Endothelial cell (in vitro differentiated cells): ENCODE measurements around the gene RECQL. TPM values are rescaled to one million over a fixed set of nuclear protein-coding genes. Genes with fewer than 3 reads are reported as not detected.

Source experiments
- DNase-seq: peaks from one replicate; pipeline ENCODE4 v3.0.0; 2021; ENCODE audit warnings: low spot score
- H3K27ac Mint-ChIP-seq: one replicate; pipeline ENCODE4 v1.8.0; 2021; ENCODE audit warnings: mixed read lengths, inconsistent platforms; ENCODE audit not compliant: unreplicated experiment
- H3K27me3 Mint-ChIP-seq: one replicate; pipeline ENCODE4 v1.8.0; 2021; ENCODE audit warnings: mild to moderate bottlenecking, moderate library complexity, mixed read lengths, inconsistent platforms; ENCODE audit not compliant: unreplicated experiment
- H3K36me3 Mint-ChIP-seq: one replicate; pipeline ENCODE4 v1.8.0; 2021; ENCODE audit warnings: mild to moderate bottlenecking, low read depth, mixed read lengths, inconsistent platforms; ENCODE audit not compliant: unreplicated experiment
- H3K4me1 Mint-ChIP-seq: one replicate; pipeline ENCODE4 v1.8.0; 2021; ENCODE audit warnings: mild to moderate bottlenecking, mixed read lengths, inconsistent platforms; ENCODE audit not compliant: unreplicated experiment
- H3K4me3 Mint-ChIP-seq: one replicate; pipeline ENCODE4 v1.8.0; 2021; ENCODE audit warnings: mild to moderate bottlenecking, mixed read lengths, inconsistent platforms; ENCODE audit not compliant: unreplicated experiment
- H3K9me3 Mint-ChIP-seq: one replicate; pipeline ENCODE4 v1.8.0; 2021; ENCODE audit warnings: mixed read lengths, inconsistent platforms; ENCODE audit not compliant: unreplicated experiment
- CTCF ChIP-seq: fragments of 200-600 bp; sonication (generic); IDR thresholded peaks from one replicate; pipeline ENCODE4 v1.5.0; 2021; ENCODE audit warnings: antibody characterized with exemption; ENCODE audit not compliant: unreplicated experiment
- total RNA-seq: library from RNA; stranded (reverse); fragmentation: NEBNext Ultra II Directional; extraction: Animal tissue kit (Norgen Biotek cat#: 25700); gene quantifications from one replicate; pipeline ENCODE4 v1.2.1, GENCODE V29; 2021; ENCODE audit not compliant: unreplicated experiment

RECQL gene
- total RNA-seq, 1 donor from 2014 or later, result 40.7 TPM

GRCh38 chr12:21521541-21521940 is 20.1 kb upstream of the RECQL start:
- H3K36me3 Mint-ChIP-seq, result no peaks in the 10 kb centered on the region
- DNase-seq, result no peak
- H3K4me1 Mint-ChIP-seq, result no peaks in the 10 kb centered on the region
- TF ChIP-seq CTCF, result no peak
- no peaks in the 10 kb centered on the region for H3K9me3 Mint-ChIP-seq
- H3K4me3 Mint-ChIP-seq, result no peak overlapping the region
- no peak overlapping the region for H3K27ac Mint-ChIP-seq
- peaks cover 1% of the 10 kb centered on the region for H3K27me3 Mint-ChIP-seq

GRCh38 chr12:21518451-21518850 is 17.0 kb upstream of the RECQL start:
- Mint-ChIP-seq H3K4me3 (no peak overlapping the region), H3K4me1 (no peaks in the 10 kb centered on the region), H3K36me3 (no peaks in the 10 kb centered on the region), H3K9me3 (no peaks in the 10 kb centered on the region), H3K27ac (no peak overlapping the region), H3K27me3 (no peaks in the 10 kb centered on the region)
- DNase-seq, result no peak
- no peak for TF ChIP-seq CTCF

- H3K27me3 Mint-ChIP-seq, result no peaks in the 10 kb centered on the region
- no peak overlapping the region for H3K4me3 Mint-ChIP-seq
- no peak overlapping the region for H3K27ac Mint-ChIP-seq
- no peaks in the 10 kb centered on the region for H3K36me3 Mint-ChIP-seq
- DNase-seq, result no peak
- no peaks in the 10 kb centered on the region for H3K9me3 Mint-ChIP-seq
- H3K4me1 Mint-ChIP-seq, result no peaks in the 10 kb centered on the region
- TF ChIP-seq CTCF, result no peak
These were observed 14.8 kb upstream of the RECQL start for GRCh38 chr12:21516281-21516680.

- DNase-seq, result no peak
- Mint-ChIP-seq H3K9me3 (no peaks in the 10 kb centered on the region), H3K27ac (no peak overlapping the region), H3K4me1 (no peaks in the 10 kb centered on the region), H3K36me3 (peaks cover 6% of the 10 kb centered on the region), H3K27me3 (no peaks in the 10 kb centered on the region), H3K4me3 (no peak overlapping the region)
- TF ChIP-seq CTCF, result no peak
These were observed 8.3 kb upstream of the RECQL start for GRCh38 chr12:21509768-21510167.

GRCh38 chr12:21507849-21508248 is 6.4 kb upstream of the RECQL start:
- Mint-ChIP-seq H3K4me3 (no peak overlapping the region), H3K4me1 (peaks cover 2% of the 10 kb centered on the region), H3K36me3 (peaks cover 6% of the 10 kb centered on the region), H3K27me3 (no peaks in the 10 kb centered on the region), H3K27ac (no peak overlapping the region), H3K9me3 (no peaks in the 10 kb centered on the region)
- no peak for DNase-seq
- no peak for TF ChIP-seq CTCF
